NCI-H460 (cell line): ENCODE results near the gene NEUROG3. TPM values are rescaled to one million over a fixed set of nuclear protein-coding genes. Genes with fewer than 3 reads are reported as not detected.
"Not testable (repeated sequence)": the region's sequence is repeated elsewhere in the genome, so short reads cannot be mapped to it uniquely, and the experiment has no call there.

Experiments used
- DNase-seq: peaks from one replicate; pipeline ENCODE4 v3.0.0-alpha.2; 2016; ENCODE audit warnings: low read depth; ENCODE audit errors: extremely low read depth
- total RNA-seq: library from RNA; depleted of rRNA; stranded (reverse); fragments of >200 nt; shearing (Covaris generic); gene quantifications from 2 replicates; pipeline ENCODE4 v1.2.3, GENCODE V29; 2014

NEUROG3 gene
- total RNA-seq, 1 experiment from 2014 or later, result not detected

GRCh38 chr10:69572159-69573055 is 815 bp downstream of the NEUROG3 start:
- no peak for DNase-seq

GRCh38 chr10:69571618-69572158 is 1.5 kb downstream of the NEUROG3 start:
- no peak for DNase-seq

- DNase-seq, result no peak
Observed at GRCh38 chr10:69570050-69570816, 3.0 kb downstream of the NEUROG3 start.

- DNase-seq, result no peak
Observed at GRCh38 chr10:69569396-69569934, 3.8 kb downstream of the NEUROG3 start.

- no peak for DNase-seq
Observed at GRCh38 chr10:69568472-69569395, 4.5 kb downstream of the NEUROG3 start.

- DNase-seq, result peak; percentile 58
Observed at GRCh38 chr10:69567920-69568319, 5.3 kb downstream of the NEUROG3 start.

- no peak for DNase-seq
Observed at GRCh38 chr10:69562731-69563254, 10.4 kb downstream of the NEUROG3 start.

- no peak for DNase-seq
Observed at GRCh38 chr10:69559525-69559924, 13.7 kb downstream of the NEUROG3 start.

GRCh38 chr10:69558559-69558958 is 14.7 kb downstream of the NEUROG3 start:
- DNase-seq, result no peak

- no peak for DNase-seq
Observed at GRCh38 chr10:69554611-69555010, 18.6 kb downstream of the NEUROG3 start.

- DNase-seq, result no peak
Observed at GRCh38 chr10:69553328-69553727, 19.9 kb downstream of the NEUROG3 start.

- no peak for DNase-seq
Observed at GRCh38 chr10:69552268-69552667, 21.0 kb downstream of the NEUROG3 start.

GRCh38 chr10:69549959-69550358 is 23.3 kb downstream of the NEUROG3 start:
- no peak for DNase-seq

GRCh38 chr10:69541463-69541862 is 31.8 kb downstream of the NEUROG3 start:
- no peak for DNase-seq

- no peak for DNase-seq
Observed at GRCh38 chr10:69538461-69538860, 34.8 kb downstream of the NEUROG3 start.

- DNase-seq, result no peak
Observed at GRCh38 chr10:69537449-69537848, 35.8 kb downstream of the NEUROG3 start.

- not testable (repeated sequence) for DNase-seq
Observed at GRCh38 chr10:69536521-69536920, 36.7 kb downstream of the NEUROG3 start.

- DNase-seq, result no peak
Observed at GRCh38 chr10:69533658-69534057, 39.6 kb downstream of the NEUROG3 start.

- DNase-seq, result no peak
Observed at GRCh38 chr10:69527961-69528360, 45.3 kb downstream of the NEUROG3 start.
